NK-92 treated with Interleukin-12 subunit alpha and Interleukin-12 subunit beta, amount 100 ng/mL, for 24 hours (cell line): Measurements from ENCODE around the gene TECR.
"Not testable (repeated sequence)": the region's sequence is repeated elsewhere in the genome, so short reads cannot be mapped to it uniquely, and the experiment has no call there.

Experiments
- DNase-seq: peaks from one replicate; lab custom pipeline; 2025; lab: John Stamatoyannopoulos, UW

Gene TECR

GRCh38 chr19:14561249-14561648 is 31.9 kb downstream of the TECR start:
- DNase-seq: no peak

- DNase-seq: no peak
Observed at GRCh38 chr19:14561847-14562351, 32.5 kb downstream of the TECR start.

- DNase-seq: no peak
Observed at GRCh38 chr19:14562660-14563589, 33.5 kb downstream of the TECR start.

- no peak for DNase-seq
Observed at GRCh38 chr19:14563590-14563926, 34.2 kb downstream of the TECR start.

GRCh38 chr19:14563989-14564651 is 34.7 kb downstream of the TECR start:
- DNase-seq: peak; percentile 27

- DNase-seq: not testable (repeated sequence)
Observed at GRCh38 chr19:14564652-14565297, 35.4 kb downstream of the TECR start.

- no peak for DNase-seq
Observed at GRCh38 chr19:14565298-14565679, 35.9 kb downstream of the TECR start.

- DNase-seq: no peak
Observed at GRCh38 chr19:14565765-14566711, 36.6 kb downstream of the TECR start.

- no peak for DNase-seq
Observed at GRCh38 chr19:14566712-14567077, 37.3 kb downstream of the TECR start.

- no peak for DNase-seq
Observed at GRCh38 chr19:14567079-14567478, 37.7 kb downstream of the TECR start.

- DNase-seq: no peak
Observed at GRCh38 chr19:14570864-14571527, 41.6 kb downstream of the TECR start.

- DNase-seq: peak; percentile 90
Observed at GRCh38 chr19:14571695-14572490, 42.5 kb downstream of the TECR start, which contains the start of gene NDUFB7. Gene NDUFB7, minus strand, starts transcription at chr19:14572066. Its CDS starts 66 bp downstream, at chr19:14572000.

GRCh38 chr19:14575428-14575980 is 46.1 kb downstream of the TECR start:
- DNase-seq: no peak

GRCh38 chr19:14576363-14576762 is 47.0 kb downstream of the TECR start:
- no peak for DNase-seq

- no peak for DNase-seq
Observed at GRCh38 chr19:14577264-14577663, 47.9 kb downstream of the TECR start.

GRCh38 chr19:14577885-14578427 is 48.6 kb downstream of the TECR start:
- DNase-seq: no peak

- no peak for DNase-seq
Observed at GRCh38 chr19:14580623-14581237, 51.3 kb downstream of the TECR start.

GRCh38 chr19:14582894-14583340 is 53.5 kb downstream of the TECR start, which contains the start of gene CLEC17A:
Gene CLEC17A, plus strand, starts transcription at chr19:14583084. Its CDS starts 77 bp downstream, at chr19:14583161.
- no peak for DNase-seq

- not testable (repeated sequence) for DNase-seq
Observed at GRCh38 chr19:14584372-14584771, 55.0 kb downstream of the TECR start.
